Cardiac muscle cell (in vitro differentiated cells and primary cell): Measurements from ENCODE around the gene SGTA. TPM values are rescaled to one million over a fixed set of nuclear protein-coding genes. Genes with fewer than 3 reads are reported as not detected.

Experiments used
- DNase-seq, 2 donors: peaks; one replicate each; pipeline versions ENCODE4 v3.0.0 to v3.0.0-alpha.2; 2010 to 2017; ENCODE audit warnings: low read depth in 1 of 2, low spot score in 1 of 2
- H3K27ac ChIP-seq: fragments of 200-600 bp; sonication (generic); 2 replicates; pipeline ENCODE4 v1.5.1; 2016
- H3K27me3 ChIP-seq: fragments of 200-600 bp; sonication (generic); 2 replicates; pipeline ENCODE4 v1.6.0; 2016; ENCODE audit warnings: control low read depth
- H3K36me3 ChIP-seq: fragments of 200-600 bp; sonication (generic); 2 replicates; pipeline ENCODE4 v1.5.1; 2016; ENCODE audit warnings: control low read depth
- H3K4me1 ChIP-seq: fragments of 200-600 bp; sonication (generic); 2 replicates; pipeline ENCODE4 v1.8.1; 2017; ENCODE audit warnings: low read depth, mild to moderate bottlenecking, mixed run types
- H3K4me3 ChIP-seq: fragments of 200-600 bp; sonication (generic); 2 replicates; pipeline ENCODE4 v1.5.1; 2016; ENCODE audit warnings: mild to moderate bottlenecking
- H3K9me3 ChIP-seq: fragments of 200-600 bp; sonication (generic); 2 replicates; pipeline ENCODE4 v1.5.1; 2017; ENCODE audit warnings: low read depth, mild to moderate bottlenecking, control low read depth
- polyA plus RNA-seq: library from polyadenylated mRNA; unstranded; fragments of >200 nt; fragmentation: Nextera tagmentation; extraction: Ambion mirVana; gene quantifications from 2 replicates; pipeline ENCODE4 v1.2.1, GENCODE V29; 2016
- total RNA-seq: library from RNA; depleted of rRNA; stranded (reverse); fragments of >200 nt; gene quantifications from 2 replicates; pipeline ENCODE4 v1.2.3, GENCODE V29; 2016
- TF ChIP-seq, protein P1 (sequence below): IDR thresholded peaks from 2 replicates; pipeline ENCODE4 v1.5.1; 2012; ENCODE audit warnings: low read depth, mild to moderate bottlenecking, low read length

SGTA gene
- total and polyA plus RNA-seq, 2 experiments from 2014 or later, result 102 to 135 TPM

DNA sequence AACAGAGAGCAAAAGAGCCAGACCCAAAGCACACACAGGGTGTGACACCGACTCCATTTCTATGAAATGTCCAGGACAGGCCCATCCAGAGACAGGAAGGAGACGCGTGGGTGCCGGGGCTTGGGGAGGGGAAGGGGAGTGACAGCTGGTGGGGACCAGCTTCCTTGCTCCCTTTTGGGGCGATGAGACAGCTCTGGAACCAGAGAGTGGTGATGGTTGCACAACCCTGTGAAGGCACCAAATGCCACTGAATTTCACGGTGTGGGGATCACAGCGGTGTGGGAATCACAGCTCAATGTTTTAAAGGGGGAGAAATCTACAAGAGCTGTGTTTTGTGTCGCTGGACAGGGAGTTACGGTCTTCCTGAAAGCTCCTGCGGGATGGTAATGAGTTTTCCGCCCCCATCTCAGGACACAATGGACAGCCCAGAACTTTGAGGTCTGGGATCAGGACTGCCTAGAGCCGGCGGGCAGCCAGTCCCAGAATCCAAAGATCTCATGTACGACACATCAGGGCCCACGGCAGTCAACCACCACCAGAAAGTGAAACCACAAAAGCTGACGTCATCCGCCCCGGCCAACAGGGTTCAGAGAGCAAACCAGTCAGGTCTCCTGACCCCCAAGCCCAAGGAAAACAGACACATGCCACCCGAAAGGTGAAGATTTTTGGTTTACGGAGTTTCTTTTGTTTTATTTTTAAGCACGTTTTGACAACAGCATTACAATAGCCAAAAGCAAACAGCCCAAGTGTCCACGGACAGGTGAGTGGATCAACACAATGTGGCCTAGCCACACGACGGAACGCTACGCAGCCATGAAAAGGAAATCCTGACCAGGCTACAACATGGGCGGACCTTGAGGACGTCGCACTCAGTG is 7.3 kb downstream of the SGTA start:
- Histone ChIP-seq H3K4me3 (no peak overlapping the region), H3K4me1 (peaks cover 4% of the 10 kb centered on the region), H3K27me3 (no peaks in the 10 kb centered on the region), H3K36me3 (no peaks in the 10 kb centered on the region), H3K9me3 (no peaks in the 10 kb centered on the region), H3K27ac (peak overlapping the region; percentile 15)
- DNase-seq, result peak in 1 of 2 donors; percentile 54
- TF ChIP-seq, protein P1, sequence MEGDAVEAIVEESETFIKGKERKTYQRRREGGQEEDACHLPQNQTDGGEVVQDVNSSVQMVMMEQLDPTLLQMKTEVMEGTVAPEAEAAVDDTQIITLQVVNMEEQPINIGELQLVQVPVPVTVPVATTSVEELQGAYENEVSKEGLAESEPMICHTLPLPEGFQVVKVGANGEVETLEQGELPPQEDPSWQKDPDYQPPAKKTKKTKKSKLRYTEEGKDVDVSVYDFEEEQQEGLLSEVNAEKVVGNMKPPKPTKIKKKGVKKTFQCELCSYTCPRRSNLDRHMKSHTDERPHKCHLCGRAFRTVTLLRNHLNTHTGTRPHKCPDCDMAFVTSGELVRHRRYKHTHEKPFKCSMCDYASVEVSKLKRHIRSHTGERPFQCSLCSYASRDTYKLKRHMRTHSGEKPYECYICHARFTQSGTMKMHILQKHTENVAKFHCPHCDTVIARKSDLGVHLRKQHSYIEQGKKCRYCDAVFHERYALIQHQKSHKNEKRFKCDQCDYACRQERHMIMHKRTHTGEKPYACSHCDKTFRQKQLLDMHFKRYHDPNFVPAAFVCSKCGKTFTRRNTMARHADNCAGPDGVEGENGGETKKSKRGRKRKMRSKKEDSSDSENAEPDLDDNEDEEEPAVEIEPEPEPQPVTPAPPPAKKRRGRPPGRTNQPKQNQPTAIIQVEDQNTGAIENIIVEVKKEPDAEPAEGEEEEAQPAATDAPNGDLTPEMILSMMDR, result no peak

DNA sequence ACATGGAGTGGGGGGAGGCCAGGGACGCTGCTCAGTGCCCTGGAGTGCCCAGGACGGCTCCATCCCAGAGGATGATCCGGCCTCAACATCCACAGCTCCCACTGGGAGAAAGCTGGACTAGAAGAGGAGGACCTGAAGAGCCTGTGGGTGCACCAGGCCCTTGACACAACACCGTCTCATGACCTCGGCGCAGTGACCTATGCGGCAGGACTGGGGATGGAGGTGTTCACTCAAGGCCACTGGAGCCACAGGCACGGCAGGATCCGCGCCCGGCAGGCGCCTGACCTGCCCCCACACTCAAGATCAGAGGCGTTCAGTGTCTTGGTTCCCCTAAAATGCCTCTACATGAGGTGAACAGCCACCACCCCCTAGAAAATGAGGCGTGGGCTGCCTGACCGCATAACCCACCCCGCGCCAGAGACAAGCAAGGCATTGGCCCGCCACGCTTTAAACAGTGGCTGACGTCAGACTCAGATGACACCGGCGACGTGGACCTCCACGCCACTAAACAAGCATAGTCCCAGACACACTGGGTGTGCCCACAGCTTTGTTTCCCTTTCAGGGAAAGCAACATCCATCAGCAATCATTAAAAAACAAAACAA is 8.0 kb downstream of the SGTA start:
- H3K9me3 ChIP-seq, result no peaks in the 10 kb centered on the region
- TF ChIP-seq, protein P1, result no peak
- H3K36me3 ChIP-seq, result no peaks in the 10 kb centered on the region
- DNase-seq, result no peak
- no peaks in the 10 kb centered on the region for H3K27me3 ChIP-seq
- H3K4me1 ChIP-seq, result peaks cover 7% of the 10 kb centered on the region
- H3K4me3 ChIP-seq, result no peak overlapping the region
- peak overlapping the region; percentile 15 for H3K27ac ChIP-seq

DNA sequence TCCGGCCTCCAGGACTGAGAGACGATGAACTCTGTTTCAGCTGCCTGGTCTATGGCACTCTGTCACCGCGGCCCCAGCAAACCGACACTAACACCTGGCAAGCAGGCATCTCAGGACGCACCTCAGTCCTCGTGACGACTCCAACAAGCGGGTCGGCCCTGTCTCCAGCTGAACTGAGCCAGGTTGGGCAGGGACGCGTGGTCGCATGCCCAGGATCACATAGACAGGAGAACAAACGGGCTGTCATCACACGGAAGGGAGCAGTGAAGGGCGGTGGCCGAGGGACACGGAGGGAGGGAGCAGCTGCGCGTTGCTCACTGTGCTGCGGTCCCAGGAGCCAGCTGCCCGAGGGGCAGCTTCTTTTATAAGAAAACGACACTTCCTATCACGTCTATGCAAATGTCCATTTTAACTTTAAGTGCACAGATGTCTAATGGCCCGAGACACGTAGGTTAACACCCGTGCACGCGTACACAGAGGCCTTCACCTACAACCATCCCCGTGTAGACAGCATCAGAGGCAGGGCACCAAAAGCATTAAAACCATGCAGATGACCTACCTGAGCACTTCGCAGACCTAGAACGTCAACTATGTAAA is 8.9 kb downstream of the SGTA start:
- Histone ChIP-seq H3K36me3 (no peaks in the 10 kb centered on the region), H3K4me3 (no peak overlapping the region), H3K27ac (peak overlapping the region; percentile 30)

DNA sequence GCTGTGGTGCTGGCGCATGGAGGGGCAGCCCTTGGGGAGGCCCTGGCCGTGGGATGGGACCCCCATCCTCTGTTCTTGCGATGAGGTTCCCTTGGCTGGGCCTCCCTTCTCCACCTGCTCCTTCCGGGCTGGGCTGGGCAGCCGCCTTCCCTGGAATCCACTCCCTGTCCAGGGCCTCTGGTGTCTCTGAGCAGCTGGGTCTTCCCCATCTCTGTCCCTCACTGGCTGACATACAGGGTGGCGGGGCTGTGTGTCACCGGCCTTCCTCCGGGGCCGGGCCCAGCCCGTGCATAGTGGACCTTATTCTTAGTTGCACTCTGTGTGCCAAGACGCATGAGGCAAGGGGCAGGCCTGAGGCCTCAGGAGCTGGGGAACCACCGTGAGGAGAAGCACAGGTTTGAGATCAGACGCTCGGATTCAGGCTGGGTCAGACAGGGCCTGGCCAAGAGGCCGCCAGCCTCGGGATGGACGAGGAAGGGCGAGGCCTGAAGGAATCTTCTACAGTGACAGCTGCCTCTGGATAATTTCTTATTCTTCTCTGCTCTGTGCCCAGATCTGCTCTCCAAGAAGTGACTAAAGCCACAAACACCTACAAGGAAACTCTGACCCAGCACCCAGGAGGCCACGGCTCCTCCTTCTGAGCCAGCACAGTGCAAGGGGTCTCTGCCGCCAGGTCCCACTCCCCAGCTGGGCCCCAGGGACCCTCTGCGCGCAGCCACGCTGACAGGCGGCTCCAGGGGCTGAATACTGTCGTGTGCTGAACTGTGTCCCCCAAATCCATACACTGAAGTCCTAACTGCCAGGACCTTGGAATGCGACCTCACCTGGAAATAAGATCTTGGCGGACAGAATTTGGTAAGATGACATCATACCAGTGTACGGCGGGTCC is 11.0 kb downstream of the SGTA start:
- H3K27ac ChIP-seq, result peak overlapping the region; percentile 69

More for the DNA sequence above, 8.9 kb downstream of the SGTA start:
- Histone ChIP-seq H3K27me3 (no peaks in the 10 kb centered on the region), H3K4me1 (peaks cover 8% of the 10 kb centered on the region), H3K9me3 (no peaks in the 10 kb centered on the region)
- TF ChIP-seq, protein P1, result no peak
- DNase-seq, result peak in 1 of 2 donors; percentile 23

More for the DNA sequence above, 11.0 kb downstream of the SGTA start:
- no peak for DNase-seq
- Histone ChIP-seq H3K4me1 (peaks cover 8% of the 10 kb centered on the region), H3K27me3 (no peaks in the 10 kb centered on the region), H3K36me3 (no peaks in the 10 kb centered on the region), H3K9me3 (no peaks in the 10 kb centered on the region), H3K4me3 (no peak overlapping the region)
- TF ChIP-seq, protein P1, result no peak
